ENCODE data around the gene TRIM29.
A peak's percentile ranks its signal among the peaks of the same experiment; 100 is the strongest.

TRIM29 gene

DNA sequence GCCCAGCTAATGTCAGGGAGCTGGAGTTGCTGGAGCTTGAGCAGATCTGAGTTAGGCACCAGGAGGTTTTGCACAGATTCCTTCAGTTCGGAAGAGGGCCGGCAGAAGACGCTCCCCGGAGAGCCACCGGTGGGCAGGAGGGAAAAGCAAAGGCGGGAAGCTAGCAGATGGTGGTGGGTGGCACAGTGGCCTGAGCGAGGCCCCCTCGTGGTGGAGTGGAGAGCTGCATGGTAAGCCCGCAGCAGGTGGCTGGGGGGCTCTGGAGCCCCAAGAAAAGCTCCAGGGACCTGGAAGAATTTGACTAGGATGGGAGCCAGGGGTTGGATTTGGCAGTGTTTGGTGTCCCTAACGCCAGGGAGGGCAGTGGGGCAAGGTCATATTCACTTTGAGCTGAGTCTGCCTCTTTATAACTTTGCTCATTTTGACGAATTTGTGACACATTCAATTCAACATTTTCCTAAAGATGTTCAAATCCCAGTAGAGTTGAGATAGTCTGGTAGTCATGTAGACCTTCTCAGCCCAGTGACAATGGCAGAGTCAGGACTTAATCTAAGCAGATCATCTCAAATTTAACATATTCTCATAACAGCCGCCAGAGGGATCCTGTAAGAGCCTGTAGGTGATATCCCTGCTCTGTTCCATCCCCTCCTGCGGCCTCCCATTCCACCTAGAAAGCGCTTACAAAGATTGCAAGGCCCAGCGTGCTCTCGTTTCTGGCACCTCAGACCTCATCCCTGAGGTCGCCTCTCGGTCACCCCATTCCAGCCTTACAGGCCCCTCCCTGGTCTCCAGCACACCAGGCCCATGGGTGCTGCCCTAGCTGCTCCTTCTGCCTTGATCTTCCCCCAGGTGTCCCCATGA is 57.9 kb downstream of the TRIM29 start:
- Histone ChIP-seq H4K91ac (ENCODE audit: low read depth, low read length, poor library complexity) (no peak overlapping the region), H3K4me1 (ENCODE audit: control insufficient read depth in 2 of 2, insufficient read depth in 1 of 2, low read depth in 1 of 2, low read length in 2 of 2) (peaks cover 0 to 2% of the 10 kb centered on the region in 2 donors), H3K9me3 (replicated peaks in 1 of 2; ENCODE audit: control insufficient read depth in 2 of 2, insufficient read depth in 1 of 2, low read depth in 1 of 2, low read length in 2 of 2) (peaks cover 0 to 9% of the 10 kb centered on the region in 2 donors), H3K23ac (ENCODE audit: low read depth, low read length, poor library complexity) (no peak overlapping the region), H2BK5ac (ENCODE audit: low read length) (no peak overlapping the region), H3K14ac (ENCODE audit: low read length) (no peak overlapping the region), H3K9ac (ENCODE audit: low read depth, low read length, poor library complexity) (no peak overlapping the region), H2BK12ac (ENCODE audit: low read length) (no peak overlapping the region), H3K18ac (ENCODE audit: low read length) (no peak overlapping the region), H3K4ac (ENCODE audit: low read length) (no peak overlapping the region), H2BK120ac (ENCODE audit: low read depth, low read length) (no peak overlapping the region), H4K8ac (ENCODE audit: low read depth, low read length) (no peak overlapping the region), H3K27me3 (ENCODE audit: control insufficient read depth in 3 of 3, insufficient read depth in 3 of 3, low read depth in 1 of 3, low read length in 3 of 3) (peaks cover 0 to 8% (median 1%) of the 10 kb centered on the region in 3 experiments), H3K36me3 (replicated peaks in 1 of 2; ENCODE audit: control insufficient read depth in 2 of 2, insufficient read depth in 2 of 2, low read length in 2 of 2) (no peaks in the 10 kb centered on the region), H3K79me1 (ENCODE audit: low read depth, low read length) (no peaks in the 10 kb centered on the region), H2AK5ac (ENCODE audit: low read depth, low read length) (no peak overlapping the region), H3K4me2 (ENCODE audit: insufficient read depth, low read length, poor library complexity, severe bottlenecking) (no peak overlapping the region), H2BK15ac (ENCODE audit: low read length) (no peak overlapping the region), H2AFZ (ENCODE audit: low read length) (no peak overlapping the region), H3K4me3 (ENCODE audit: low read length in 2 of 2) (peak overlapping the region in 1 of 2 donors; percentile 55), H3K27ac (replicated peaks; ENCODE audit: low read length) (no peak overlapping the region)
- DNase-seq (ENCODE audit: low spot score): no peak
- no CpG with 5 or more reads among the region's 18 CpGs for WGBS, 2 donors (ENCODE audit: extremely low coverage in 2 of 2, insufficient read length in 2 of 2, insufficient replicate concordance in 1 of 2)

DNA sequence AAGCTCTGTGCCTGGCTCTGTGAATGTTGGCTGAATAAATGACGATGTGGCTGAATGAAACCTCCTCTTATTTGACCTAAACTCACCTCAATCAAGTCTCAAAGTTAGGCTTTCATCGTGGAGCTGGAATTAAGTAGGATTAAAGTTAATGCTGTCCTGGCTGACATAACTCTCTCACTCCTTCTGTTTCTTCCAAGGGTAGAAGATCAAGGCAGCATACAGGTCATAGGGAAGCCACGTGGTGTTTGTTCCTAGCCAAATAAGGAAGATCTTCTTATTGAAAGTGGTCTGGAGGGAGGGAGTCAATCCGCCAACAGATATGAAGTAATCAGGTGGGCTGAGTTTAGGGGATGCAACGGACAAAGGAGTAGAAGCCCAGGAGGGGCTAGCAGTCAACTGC is 59.5 kb downstream of the TRIM29 start:
- Histone ChIP-seq H3K4ac (ENCODE audit: low read length) (no peak overlapping the region), H3K4me3 (ENCODE audit: low read length in 2 of 2) (no peak overlapping the region), H3K23ac (ENCODE audit: low read depth, low read length, poor library complexity) (no peak overlapping the region), H3K4me2 (ENCODE audit: insufficient read depth, low read length, poor library complexity, severe bottlenecking) (no peak overlapping the region), H2AK5ac (ENCODE audit: low read depth, low read length) (no peak overlapping the region), H2BK12ac (ENCODE audit: low read length) (no peak overlapping the region), H2AFZ (ENCODE audit: low read length) (no peak overlapping the region), H3K9ac (ENCODE audit: low read depth, low read length, poor library complexity) (no peak overlapping the region), H4K8ac (ENCODE audit: low read depth, low read length) (no peak overlapping the region), H2BK120ac (ENCODE audit: low read depth, low read length) (no peak overlapping the region), H3K79me1 (ENCODE audit: low read depth, low read length) (no peaks in the 10 kb centered on the region), H2BK5ac (ENCODE audit: low read length) (no peak overlapping the region), H2BK15ac (ENCODE audit: low read length) (no peak overlapping the region), H4K91ac (ENCODE audit: low read depth, low read length, poor library complexity) (no peak overlapping the region), H3K27ac (replicated peaks; ENCODE audit: low read length) (no peak overlapping the region), H3K27me3 (ENCODE audit: control insufficient read depth in 3 of 3, insufficient read depth in 3 of 3, low read depth in 1 of 3, low read length in 3 of 3) (peaks cover 0 to 8% (median 1%) of the 10 kb centered on the region in 3 experiments), H3K36me3 (replicated peaks in 1 of 2; ENCODE audit: control insufficient read depth in 2 of 2, insufficient read depth in 2 of 2, low read length in 2 of 2) (no peaks in the 10 kb centered on the region), H3K4me1 (ENCODE audit: control insufficient read depth in 2 of 2, insufficient read depth in 1 of 2, low read depth in 1 of 2, low read length in 2 of 2) (peaks cover 0 to 2% of the 10 kb centered on the region in 2 donors), H3K18ac (ENCODE audit: low read length) (no peak overlapping the region), H3K14ac (ENCODE audit: low read length) (no peak overlapping the region), H3K9me3 (replicated peaks in 1 of 2; ENCODE audit: control insufficient read depth in 2 of 2, insufficient read depth in 1 of 2, low read depth in 1 of 2, low read length in 2 of 2) (peaks cover 0 to 9% of the 10 kb centered on the region in 2 donors)
- no CpG with 5 or more reads among the region's 5 CpGs for WGBS, 2 donors (ENCODE audit: extremely low coverage in 2 of 2, insufficient read length in 2 of 2, insufficient replicate concordance in 1 of 2)
- no peak for DNase-seq (ENCODE audit: low spot score)

DNA sequence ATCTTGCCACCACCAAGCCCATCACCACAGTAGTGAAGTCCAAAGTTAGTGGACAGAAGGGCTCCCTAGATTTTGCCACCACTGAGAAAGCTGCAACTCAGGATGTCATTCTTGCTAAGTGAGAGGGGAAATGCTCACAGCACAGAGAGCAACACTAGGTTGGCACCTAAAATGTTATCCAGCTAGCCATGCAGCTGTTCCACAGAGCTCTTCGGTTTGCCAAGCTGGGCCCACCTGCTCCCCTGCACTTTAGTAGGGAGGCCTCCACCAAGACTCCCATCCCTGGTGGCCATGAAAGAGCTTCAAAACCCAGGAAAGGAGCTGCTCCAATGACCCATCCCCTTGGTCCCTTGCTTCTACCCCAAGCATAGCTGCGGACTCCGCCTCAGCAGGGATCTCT is 63.8 kb downstream of the TRIM29 start:
- H4K91ac ChIP-seq (ENCODE audit: low read depth, low read length, poor library complexity): no peak overlapping the region
- H3K14ac ChIP-seq (ENCODE audit: low read length): no peak overlapping the region
- H2AFZ ChIP-seq (ENCODE audit: low read length): no peak overlapping the region
- no peaks in the 10 kb centered on the region for H3K9me3 ChIP-seq (replicated peaks in 1 of 2; ENCODE audit: control insufficient read depth in 2 of 2, insufficient read depth in 1 of 2, low read depth in 1 of 2, low read length in 2 of 2)
- no peak overlapping the region for H3K9ac ChIP-seq (ENCODE audit: low read depth, low read length, poor library complexity)
- no peak for DNase-seq (ENCODE audit: low spot score)
- no peaks in the 10 kb centered on the region for H3K36me3 ChIP-seq (replicated peaks in 1 of 2; ENCODE audit: control insufficient read depth in 2 of 2, insufficient read depth in 2 of 2, low read length in 2 of 2)
- H3K27ac ChIP-seq (replicated peaks; ENCODE audit: low read length): no peak overlapping the region
- no peak overlapping the region for H4K8ac ChIP-seq (ENCODE audit: low read depth, low read length)
- H3K23ac ChIP-seq (ENCODE audit: low read depth, low read length, poor library complexity): no peak overlapping the region
- no peak overlapping the region for H3K4ac ChIP-seq (ENCODE audit: low read length)
- H2BK120ac ChIP-seq (ENCODE audit: low read depth, low read length): no peak overlapping the region
- no peak overlapping the region for H3K4me2 ChIP-seq (ENCODE audit: insufficient read depth, low read length, poor library complexity, severe bottlenecking)
- no peak overlapping the region for H2AK5ac ChIP-seq (ENCODE audit: low read depth, low read length)
- no peak overlapping the region for H2BK12ac ChIP-seq (ENCODE audit: low read length)
- WGBS, 2 donors (ENCODE audit: extremely low coverage in 2 of 2, insufficient read length in 2 of 2, insufficient replicate concordance in 1 of 2): no CpG with 5 or more reads among the region's 3 CpGs
- no peak overlapping the region for H2BK15ac ChIP-seq (ENCODE audit: low read length)
- H3K79me1 ChIP-seq (ENCODE audit: low read depth, low read length): no peaks in the 10 kb centered on the region
- peaks cover 0 to 12% (median 0%) of the 10 kb centered on the region in 3 experiments for H3K27me3 ChIP-seq (ENCODE audit: control insufficient read depth in 3 of 3, insufficient read depth in 3 of 3, low read depth in 1 of 3, low read length in 3 of 3)
- peak overlapping the region; percentile 44 for H2BK5ac ChIP-seq (ENCODE audit: low read length)
- H3K4me3 ChIP-seq (ENCODE audit: low read length in 2 of 2): no peak overlapping the region
- peaks cover 0 to 5% of the 10 kb centered on the region in 2 donors for H3K4me1 ChIP-seq (ENCODE audit: control insufficient read depth in 2 of 2, insufficient read depth in 1 of 2, low read depth in 1 of 2, low read length in 2 of 2)
- H3K18ac ChIP-seq (ENCODE audit: low read length): no peak overlapping the region

DNA sequence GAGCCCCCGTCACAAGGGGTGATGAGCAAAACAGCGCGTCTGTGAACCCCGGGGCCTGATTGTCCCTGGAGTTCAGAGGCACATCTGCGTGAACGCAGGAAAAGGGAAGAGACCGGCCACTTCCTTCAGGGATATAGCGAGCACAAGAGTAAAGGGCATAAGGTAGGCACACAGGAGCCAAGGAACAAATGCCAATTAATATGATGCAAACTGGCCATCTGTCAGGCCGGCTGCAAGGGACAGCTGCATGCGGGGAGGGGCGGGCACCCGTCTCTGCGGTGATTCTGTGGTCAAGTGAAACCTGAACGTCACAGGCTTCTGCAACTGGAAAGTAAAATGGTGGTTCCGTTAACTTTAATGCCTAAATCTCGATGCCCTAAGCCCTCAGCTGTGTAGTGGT is 64.7 kb downstream of the TRIM29 start:
- H3K36me3 ChIP-seq (replicated peaks in 1 of 2; ENCODE audit: control insufficient read depth in 2 of 2, insufficient read depth in 2 of 2, low read length in 2 of 2): no peaks in the 10 kb centered on the region
- no peak overlapping the region for H3K4me3 ChIP-seq (ENCODE audit: low read length in 2 of 2)
- no peak overlapping the region for H2BK5ac ChIP-seq (ENCODE audit: low read length)
- H2BK120ac ChIP-seq (ENCODE audit: low read depth, low read length): no peak overlapping the region
- no peak overlapping the region for H3K18ac ChIP-seq (ENCODE audit: low read length)
- no peaks in the 10 kb centered on the region for H3K9me3 ChIP-seq (replicated peaks in 1 of 2; ENCODE audit: control insufficient read depth in 2 of 2, insufficient read depth in 1 of 2, low read depth in 1 of 2, low read length in 2 of 2)
- H4K91ac ChIP-seq (ENCODE audit: low read depth, low read length, poor library complexity): no peak overlapping the region
- H3K14ac ChIP-seq (ENCODE audit: low read length): no peak overlapping the region
- peaks cover 0 to 4% of the 10 kb centered on the region in 2 donors for H3K4me1 ChIP-seq (ENCODE audit: control insufficient read depth in 2 of 2, insufficient read depth in 1 of 2, low read depth in 1 of 2, low read length in 2 of 2)
- no peak overlapping the region for H3K27ac ChIP-seq (replicated peaks; ENCODE audit: low read length)
- no peaks in the 10 kb centered on the region for H3K79me1 ChIP-seq (ENCODE audit: low read depth, low read length)
- no peak overlapping the region for H3K4ac ChIP-seq (ENCODE audit: low read length)
- H3K27me3 ChIP-seq (ENCODE audit: control insufficient read depth in 3 of 3, insufficient read depth in 3 of 3, low read depth in 1 of 3, low read length in 3 of 3): peaks cover 0 to 8% (median 0%) of the 10 kb centered on the region in 3 experiments
- no peak for DNase-seq (ENCODE audit: low spot score)
- H3K4me2 ChIP-seq (ENCODE audit: insufficient read depth, low read length, poor library complexity, severe bottlenecking): no peak overlapping the region
- H3K23ac ChIP-seq (ENCODE audit: low read depth, low read length, poor library complexity): no peak overlapping the region
- no peak overlapping the region for H2BK12ac ChIP-seq (ENCODE audit: low read length)
- H2AK5ac ChIP-seq (ENCODE audit: low read depth, low read length): no peak overlapping the region
- no peak overlapping the region for H2BK15ac ChIP-seq (ENCODE audit: low read length)
- no CpG with 5 or more reads among the region's 16 CpGs for WGBS, 2 donors (ENCODE audit: extremely low coverage in 2 of 2, insufficient read length in 2 of 2, insufficient replicate concordance in 1 of 2)
- no peak overlapping the region for H3K9ac ChIP-seq (ENCODE audit: low read depth, low read length, poor library complexity)
- H4K8ac ChIP-seq (ENCODE audit: low read depth, low read length): no peak overlapping the region
- H2AFZ ChIP-seq (ENCODE audit: low read length): no peak overlapping the region

Data from neuronal stem cell (in vitro differentiated cells).